HepG2 (cell line): ENCODE data around the gene CLIP2. TPM values are rescaled to one million over a fixed set of nuclear protein-coding genes. Genes with fewer than 3 reads are reported as not detected.

Experiments
- ATAC-seq: fragments of 200-7000 bp; cut with Tn5 transposase; 3 replicates; pipeline ENCODE4 v1.9.1; 2020; ENCODE audit warnings: mild to moderate bottlenecking, moderate library complexity
- BruUV-seq: library from RNA; stranded (reverse); fragments of 400-500 nt; replicated peaks from 2 replicates; lab custom pipeline; 2021; lab: Mats Ljungman, UMichigan
- CTCF ChIA-PET: fragments of 300-600 bp; formaldehyde crosslinking; extraction: SDS; loops from one replicate; lab custom pipeline; 2021; ENCODE audit warnings: low total read pairs, inconsistent platforms, low intra/inter-chr PET ratio; lab: Yijun Ruan, JAX
- POLR2A ChIA-PET: fragments of 350-600 bp; sonication (Branson Sonifier 250); formaldehyde crosslinking; loops from one replicate; lab custom pipeline; 2020; ENCODE audit warnings: antibody characterized with exemption, inconsistent platforms; lab: Yijun Ruan, JAX
- DNase-seq: peaks from one replicate; pipeline ENCODE4 v3.0.0-alpha.2; 2015; ENCODE audit warnings: low spot score
- FAIRE-seq: peaks from 3 replicates; lab custom pipeline; 2011; peaks lifted over from hg19 to GRCh38; lab: Jason Lieb, UNC
- H2AFZ ChIP-seq: one replicate; pipeline ENCODE4 v1.6.1; 2011; ENCODE audit warnings: low read length, inconsistent platforms
- H3K27ac ChIP-seq: fragments of 300-600 bp; 3 replicates; pipeline ENCODE4 v1.8.0; 2011; ENCODE audit warnings: mixed run types, mild to moderate bottlenecking, mixed read lengths, low read length, inconsistent platforms; ENCODE audit not compliant: insufficient read depth; ENCODE audit errors: extremely low read length
- H3K27me3 ChIP-seq, 2 experiments: fragments of 200-600 bp in 1 of 2; 2 replicates in 1 of 2; 3 replicates in 1 of 2; pipeline versions ENCODE4 v1.6.0 to v1.8.0; 2011; ENCODE audit warnings: low read length in 2 of 2, mild to moderate bottlenecking in 2 of 2, moderate library complexity in 2 of 2, inconsistent platforms in 1 of 2; ENCODE audit not compliant: insufficient read depth in 2 of 2, control insufficient read depth in 1 of 2
- H3K36me3 ChIP-seq, 2 experiments: fragments of 200-600 bp in 1 of 2; replicated peaks in 1 of 2; 2 replicates in 1 of 2; 3 replicates in 1 of 2; pipeline versions ENCODE4 v1.5.1 to v1.8.0; 2011; ENCODE audit warnings: low read length in 2 of 2, inconsistent platforms in 1 of 2; ENCODE audit not compliant: insufficient read depth in 2 of 2, control insufficient read depth in 1 of 2
- H3K4me1 ChIP-seq: 2 replicates; pipeline ENCODE4 v1.5.1; 2012; ENCODE audit warnings: low read length, inconsistent platforms; ENCODE audit not compliant: insufficient read depth
- H3K4me2 ChIP-seq: 2 replicates; pipeline ENCODE4 v1.6.0; 2011; ENCODE audit warnings: low read depth, low read length, inconsistent platforms
- H3K4me3 ChIP-seq, 3 experiments: fragments of 200-600 bp in 1 of 3; sonication (generic), shearing (Covaris generic) in 1 of 3; replicated peaks in 1 of 3; 2 replicates each; pipeline ENCODE4 v1.5.1; 2011 to 2016; ENCODE audit warnings: low read length in 3 of 3, inconsistent platforms in 2 of 3, low read depth in 2 of 3, mild to moderate bottlenecking in 2 of 3, control low read depth in 1 of 3, mixed read lengths in 1 of 3; ENCODE audit not compliant: insufficient read depth in 1 of 3
- H3K79me2 ChIP-seq: one replicate; pipeline ENCODE4 v1.6.1; 2011; ENCODE audit warnings: low read length, inconsistent platforms; ENCODE audit not compliant: insufficient read depth
- H3K9ac ChIP-seq: 2 replicates; pipeline ENCODE4 v1.6.0; 2011; ENCODE audit warnings: mild to moderate bottlenecking, low read depth, low read length, inconsistent platforms; ENCODE audit not compliant: insufficient read depth
- H3K9me3 ChIP-seq: 2 replicates; pipeline ENCODE4 v1.5.1; 2012; ENCODE audit warnings: mild to moderate bottlenecking, low read length
- H4K20me1 ChIP-seq: 2 replicates; pipeline ENCODE4 v1.6.0; 2011; ENCODE audit warnings: inconsistent platforms, mild to moderate bottlenecking, low read length, moderate library complexity; ENCODE audit not compliant: insufficient read depth
- ARNT2 ChIP-seq: sonication (generic); formaldehyde crosslinking; IDR thresholded peaks from 2 replicates; pipeline ENCODE4 v1.8.0; 2022; ENCODE audit warnings: mild to moderate bottlenecking, low read depth, missing genetic modification reagents, moderate library complexity
- GABPB1 ChIP-seq: IDR thresholded peaks from 2 replicates; pipeline ENCODE4 v1.6.1; 2016; ENCODE audit warnings: mild to moderate bottlenecking, missing genetic modification reagents, moderate library complexity, missing compliant biosample characterization
- MXI1 ChIP-seq: IDR thresholded peaks from 3 replicates; pipeline ENCODE4 v1.6.1; 2012; ENCODE audit warnings: low read depth, low read length, inconsistent platforms, borderline replicate concordance
- SAP130 ChIP-seq: IDR thresholded peaks from 2 replicates; pipeline ENCODE4 v1.6.1; 2016; ENCODE audit warnings: low read depth
- SOX13 ChIP-seq, 3 experiments: fragments of 450-650 bp in 1 of 3; sonication (generic) in 1 of 3; formaldehyde crosslinking in 1 of 3; IDR thresholded peaks in 2 of 3; conservative IDR thresholded peaks in 1 of 3; 2 replicates each; pipeline versions ENCODE4 v1.5.0 to v1.6.1; 2016 to 2020; ENCODE audit warnings: antibody characterized with exemption in 1 of 3, mild to moderate bottlenecking in 1 of 3, missing compliant biosample characterization in 1 of 3, missing genetic modification reagents in 1 of 3, moderate library complexity in 1 of 3
- WGBS: methylation state at CpG from one replicate; pipeline ENCODE4 v1.1.6; 2017; ENCODE audit warnings: low lambda C conversion rate; 5-methylcytosine and 5-hydroxymethylcytosine counted together
- in situ Hi-C: cut with HindIII; loops from 2 replicates; pipeline ENCODE4 v1.10.0; 2017; ENCODE audit warnings: low pct_unique_long_range_greater_than_20kb; ENCODE audit not compliant: extremely low pct_ligation_motif_present
- intact Hi-C: fragments of 100-400 bp; cut with micrococcal nuclease; formaldehyde crosslinking; loops from one replicate; pipeline ENCODE4 v1.10.0; 2022; ENCODE audit not compliant: unreplicated experiment
- polyA plus RNA-seq, 8 experiments: library from polyadenylated mRNA; depleted of rRNA in 3 of 8; stranded (reverse) in 7 of 8; unstranded in 1 of 8; fragments of >200 nt; fragmentation: Illumina TruSeq in 4 of 8; extraction: Trizol in 4 of 8; gene quantifications; 2 replicates each; pipeline versions ENCODE4 v1.2.1 to v1.2.3, GENCODE V29; 2011 to 2016; ENCODE audit warnings: low read depth in 4 of 8, missing spikeins in 1 of 8, mixed read lengths in 1 of 8; ENCODE audit not compliant: insufficient read depth in 1 of 8
- total RNA-seq, 5 experiments: library from RNA; depleted of rRNA; stranded (reverse); fragments of >200 nt; fragmentation: Illumina TruSeq; extraction: Trizol; gene quantifications; 2 replicates each; pipeline ENCODE4 v1.2.3, GENCODE V29; 2016; ENCODE audit warnings: low read depth in 1 of 5
- TF ChIP-seq, protein P1 (sequence below): sonication (generic); formaldehyde crosslinking; IDR thresholded peaks from 2 replicates; pipeline ENCODE4 v1.5.0; 2020; ENCODE audit warnings: missing genetic modification reagents, mild to moderate bottlenecking, borderline replicate concordance
- TF ChIP-seq, protein P2 (sequence below): sonication (generic); formaldehyde crosslinking; IDR thresholded peaks from 2 replicates; pipeline ENCODE4 v1.5.1; 2020; ENCODE audit warnings: mild to moderate bottlenecking, moderate library complexity, missing genetic modification reagents
- TF ChIP-seq, protein P3 (sequence below): sonication (generic); formaldehyde crosslinking; IDR thresholded peaks from 2 replicates; pipeline ENCODE4 v1.5.1; 2020; ENCODE audit warnings: mild to moderate bottlenecking, missing genetic modification reagents, moderate library complexity
- TF ChIP-seq, protein P4 (sequence below): sonication (generic); formaldehyde crosslinking; IDR thresholded peaks from 2 replicates; pipeline ENCODE4 v1.4.0; 2020; ENCODE audit warnings: mild to moderate bottlenecking, missing genetic modification reagents

CLIP2 gene
- total and polyA plus RNA-seq, 2 of the 13 experiments (the other 11 are each of a cell fraction or from before 2014, with no cell fraction given): 6.5 to 17.4 TPM

DNA sequence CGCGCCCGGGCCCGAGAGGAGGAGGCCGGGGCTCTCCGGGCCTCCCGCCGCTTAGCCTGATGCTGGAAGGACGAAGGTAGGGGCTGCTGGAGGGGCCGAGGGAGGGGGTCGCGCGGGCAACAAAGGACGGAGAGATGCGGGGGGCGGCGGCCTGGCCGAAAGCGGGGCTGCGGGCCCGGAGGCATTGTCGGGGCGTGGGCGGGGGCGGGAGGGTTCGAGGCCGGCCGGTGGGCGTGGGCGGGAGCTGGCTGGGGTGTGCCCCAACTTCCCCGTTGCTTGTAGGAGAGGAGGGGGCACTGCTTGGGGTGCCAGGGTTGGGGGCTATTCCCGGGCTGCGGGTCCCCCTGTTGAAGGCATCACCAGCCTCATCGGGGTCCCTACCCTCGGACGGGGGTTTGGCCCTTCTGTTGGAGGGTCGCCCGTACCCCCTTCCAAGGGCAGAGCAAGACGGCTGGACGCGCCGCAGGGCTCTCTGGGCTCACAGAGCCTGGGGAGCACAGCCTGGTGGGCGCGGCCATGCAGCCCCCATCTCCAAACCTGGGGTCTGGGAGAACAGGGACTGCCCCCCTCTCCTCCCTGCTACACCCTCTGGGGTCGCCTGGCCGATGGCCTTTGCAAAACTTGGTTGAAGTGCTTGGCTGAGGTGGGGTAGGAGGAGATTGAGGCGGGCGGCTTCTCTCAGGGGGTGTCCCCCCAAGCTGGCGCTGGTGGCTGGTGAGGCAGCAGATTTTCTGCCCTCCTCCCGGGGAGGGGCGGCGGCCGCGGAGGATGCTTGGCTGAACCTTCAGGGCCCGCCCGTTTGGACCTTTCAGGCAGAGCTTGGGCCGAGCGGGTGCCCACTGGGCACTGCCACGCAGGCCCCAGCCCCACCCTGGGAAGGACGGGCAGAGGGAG is 699 bp downstream of the CLIP2 start (continued):
- no peak for TF ChIP-seq SOX13 (IDR thresholded peaks at IDR 0.05)
- no peak for TF ChIP-seq SOX13 (CRISPR knock-in tag; conservative IDR thresholded peaks at IDR 0.05 in 1 of 2, IDR thresholded peaks at IDR 0.05 in 1 of 2)
- peak; percentile 20; the same call in 1 of the 2 replicates for TF ChIP-seq GABPB1 (CRISPR knock-in tag)
- 0 out of 2 replicates have a peak, but pooled peaks have one; percentile 26 for TF ChIP-seq ARNT2 (CRISPR knock-in tag)
- TF ChIP-seq, protein P1, sequence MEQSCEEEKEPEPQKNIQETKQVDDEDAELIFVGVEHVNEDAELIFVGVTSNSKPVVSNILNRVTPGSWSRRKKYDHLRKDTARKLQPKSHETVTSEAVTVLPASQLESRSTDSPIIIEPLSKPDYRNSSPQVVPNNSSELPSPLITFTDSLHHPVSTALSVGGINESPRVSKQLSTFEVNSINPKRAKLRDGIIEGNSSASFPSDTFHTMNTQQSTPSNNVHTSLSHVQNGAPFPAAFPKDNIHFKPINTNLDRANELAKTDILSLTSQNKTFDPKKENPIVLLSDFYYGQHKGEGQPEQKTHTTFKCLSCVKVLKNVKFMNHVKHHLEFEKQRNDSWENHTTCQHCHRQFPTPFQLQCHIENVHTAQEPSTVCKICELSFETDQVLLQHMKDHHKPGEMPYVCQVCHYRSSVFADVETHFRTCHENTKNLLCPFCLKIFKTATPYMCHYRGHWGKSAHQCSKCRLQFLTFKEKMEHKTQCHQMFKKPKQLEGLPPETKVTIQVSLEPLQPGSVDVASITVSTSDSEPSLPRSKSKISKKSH (CRISPR knock-in tag): 0 out of 2 replicates have a peak, but pooled peaks have one; percentile 55

DNA sequence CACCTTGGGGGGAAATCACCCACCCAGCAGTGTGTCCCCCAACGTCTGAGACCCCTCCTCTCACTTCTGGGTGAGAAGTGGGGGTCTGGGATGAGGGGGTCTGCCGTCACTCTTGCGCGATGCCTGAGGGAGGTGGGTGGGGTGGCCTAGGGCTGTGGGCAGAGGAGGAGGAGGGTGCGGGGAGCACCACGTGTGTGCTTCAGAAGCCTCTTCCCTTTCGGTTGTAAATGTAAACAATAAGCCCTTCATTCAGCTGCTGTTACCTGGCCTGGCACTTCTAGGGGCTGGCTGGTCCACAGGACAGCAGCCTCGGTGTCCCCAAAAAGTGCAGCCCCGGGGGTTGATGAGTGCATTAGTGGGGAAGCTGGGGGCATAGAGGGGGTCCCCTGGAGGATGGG is 1.3 kb downstream of the CLIP2 start:
- CTCF ChIA-PET: no interaction called here
- Histone ChIP-seq H2AFZ (no peak overlapping the region), H3K4me3 (peak overlapping the region; percentile 66 to 90 (median 83)), H3K27me3 (no peaks in the 10 kb centered on the region), H4K20me1 (peaks cover 5% of the 10 kb centered on the region; the same call in 1 of the 2 replicates), H3K9ac (peak overlapping the region; percentile 75), H3K9me3 (no peaks in the 10 kb centered on the region), H3K27ac (peak overlapping the region; percentile 31), H3K4me1 (peaks cover 75% of the 10 kb centered on the region), H3K36me3 (no peaks in the 10 kb centered on the region), H3K4me2 (peak overlapping the region; percentile 81), H3K79me2 (peaks cover 45% of the 10 kb centered on the region)
- BruUV-seq: no TSS peak
- WGBS: under 1% methylated on average over 9 of the region's 9 CpGs
- in situ Hi-C loops (no loop called here), intact Hi-C loops (loop anchor here (5.0 kb wide), 1 partner anchor 33 kb away; no protein-coding TSS in a partner anchor)
- DNase-seq (no peak), FAIRE-seq (no peak), ATAC-seq (no peak)
- POLR2A ChIA-PET: interaction anchor here (1.0 to 8.4 kb wide), 4 partner anchors 11 to 27 kb away, joined by 3 to 60 read pairs (median 30); no protein-coding TSS in a partner anchor
- TF ChIP-seq, protein P2, sequence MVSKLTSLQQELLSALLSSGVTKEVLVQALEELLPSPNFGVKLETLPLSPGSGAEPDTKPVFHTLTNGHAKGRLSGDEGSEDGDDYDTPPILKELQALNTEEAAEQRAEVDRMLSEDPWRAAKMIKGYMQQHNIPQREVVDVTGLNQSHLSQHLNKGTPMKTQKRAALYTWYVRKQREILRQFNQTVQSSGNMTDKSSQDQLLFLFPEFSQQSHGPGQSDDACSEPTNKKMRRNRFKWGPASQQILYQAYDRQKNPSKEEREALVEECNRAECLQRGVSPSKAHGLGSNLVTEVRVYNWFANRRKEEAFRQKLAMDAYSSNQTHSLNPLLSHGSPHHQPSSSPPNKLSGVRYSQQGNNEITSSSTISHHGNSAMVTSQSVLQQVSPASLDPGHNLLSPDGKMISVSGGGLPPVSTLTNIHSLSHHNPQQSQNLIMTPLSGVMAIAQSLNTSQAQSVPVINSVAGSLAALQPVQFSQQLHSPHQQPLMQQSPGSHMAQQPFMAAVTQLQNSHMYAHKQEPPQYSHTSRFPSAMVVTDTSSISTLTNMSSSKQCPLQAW (CRISPR knock-in tag): peak; percentile 63; the same call in 1 of the 2 replicates
- 0 out of 3 replicates have a peak, but pooled peaks have one; percentile 19 for TF ChIP-seq MXI1
- TF ChIP-seq, protein P3, sequence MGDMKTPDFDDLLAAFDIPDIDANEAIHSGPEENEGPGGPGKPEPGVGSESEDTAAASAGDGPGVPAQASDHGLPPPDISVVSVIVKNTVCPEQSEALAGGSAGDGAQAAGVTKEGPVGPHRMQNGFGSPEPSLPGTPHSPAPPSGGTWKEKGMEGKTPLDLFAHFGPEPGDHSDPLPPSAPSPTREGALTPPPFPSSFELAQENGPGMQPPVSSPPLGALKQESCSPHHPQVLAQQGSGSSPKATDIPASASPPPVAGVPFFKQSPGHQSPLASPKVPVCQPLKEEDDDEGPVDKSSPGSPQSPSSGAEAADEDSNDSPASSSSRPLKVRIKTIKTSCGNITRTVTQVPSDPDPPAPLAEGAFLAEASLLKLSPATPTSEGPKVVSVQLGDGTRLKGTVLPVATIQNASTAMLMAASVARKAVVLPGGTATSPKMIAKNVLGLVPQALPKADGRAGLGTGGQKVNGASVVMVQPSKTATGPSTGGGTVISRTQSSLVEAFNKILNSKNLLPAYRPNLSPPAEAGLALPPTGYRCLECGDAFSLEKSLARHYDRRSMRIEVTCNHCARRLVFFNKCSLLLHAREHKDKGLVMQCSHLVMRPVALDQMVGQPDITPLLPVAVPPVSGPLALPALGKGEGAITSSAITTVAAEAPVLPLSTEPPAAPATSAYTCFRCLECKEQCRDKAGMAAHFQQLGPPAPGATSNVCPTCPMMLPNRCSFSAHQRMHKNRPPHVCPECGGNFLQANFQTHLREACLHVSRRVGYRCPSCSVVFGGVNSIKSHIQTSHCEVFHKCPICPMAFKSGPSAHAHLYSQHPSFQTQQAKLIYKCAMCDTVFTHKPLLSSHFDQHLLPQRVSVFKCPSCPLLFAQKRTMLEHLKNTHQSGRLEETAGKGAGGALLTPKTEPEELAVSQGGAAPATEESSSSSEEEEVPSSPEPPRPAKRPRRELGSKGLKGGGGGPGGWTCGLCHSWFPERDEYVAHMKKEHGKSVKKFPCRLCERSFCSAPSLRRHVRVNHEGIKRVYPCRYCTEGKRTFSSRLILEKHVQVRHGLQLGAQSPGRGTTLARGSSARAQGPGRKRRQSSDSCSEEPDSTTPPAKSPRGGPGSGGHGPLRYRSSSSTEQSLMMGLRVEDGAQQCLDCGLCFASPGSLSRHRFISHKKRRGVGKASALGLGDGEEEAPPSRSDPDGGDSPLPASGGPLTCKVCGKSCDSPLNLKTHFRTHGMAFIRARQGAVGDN (CRISPR knock-in tag): peak; percentile 48
- TF ChIP-seq SAP130: peak; percentile 61
- TF ChIP-seq, protein P4, sequence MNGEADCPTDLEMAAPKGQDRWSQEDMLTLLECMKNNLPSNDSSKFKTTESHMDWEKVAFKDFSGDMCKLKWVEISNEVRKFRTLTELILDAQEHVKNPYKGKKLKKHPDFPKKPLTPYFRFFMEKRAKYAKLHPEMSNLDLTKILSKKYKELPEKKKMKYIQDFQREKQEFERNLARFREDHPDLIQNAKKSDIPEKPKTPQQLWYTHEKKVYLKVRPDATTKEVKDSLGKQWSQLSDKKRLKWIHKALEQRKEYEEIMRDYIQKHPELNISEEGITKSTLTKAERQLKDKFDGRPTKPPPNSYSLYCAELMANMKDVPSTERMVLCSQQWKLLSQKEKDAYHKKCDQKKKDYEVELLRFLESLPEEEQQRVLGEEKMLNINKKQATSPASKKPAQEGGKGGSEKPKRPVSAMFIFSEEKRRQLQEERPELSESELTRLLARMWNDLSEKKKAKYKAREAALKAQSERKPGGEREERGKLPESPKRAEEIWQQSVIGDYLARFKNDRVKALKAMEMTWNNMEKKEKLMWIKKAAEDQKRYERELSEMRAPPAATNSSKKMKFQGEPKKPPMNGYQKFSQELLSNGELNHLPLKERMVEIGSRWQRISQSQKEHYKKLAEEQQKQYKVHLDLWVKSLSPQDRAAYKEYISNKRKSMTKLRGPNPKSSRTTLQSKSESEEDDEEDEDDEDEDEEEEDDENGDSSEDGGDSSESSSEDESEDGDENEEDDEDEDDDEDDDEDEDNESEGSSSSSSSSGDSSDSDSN (CRISPR knock-in tag): 0 out of 2 replicates have a peak, but pooled peaks have one; percentile 41
